ENCODE data around the gene ZMYND8. TPM values are rescaled to one million over a fixed set of nuclear protein-coding genes. Genes with fewer than 3 reads are reported as not detected.

ZMYND8 gene
- total RNA-seq, 1 donor from 2014 or later = 13.8 TPM

DNA sequence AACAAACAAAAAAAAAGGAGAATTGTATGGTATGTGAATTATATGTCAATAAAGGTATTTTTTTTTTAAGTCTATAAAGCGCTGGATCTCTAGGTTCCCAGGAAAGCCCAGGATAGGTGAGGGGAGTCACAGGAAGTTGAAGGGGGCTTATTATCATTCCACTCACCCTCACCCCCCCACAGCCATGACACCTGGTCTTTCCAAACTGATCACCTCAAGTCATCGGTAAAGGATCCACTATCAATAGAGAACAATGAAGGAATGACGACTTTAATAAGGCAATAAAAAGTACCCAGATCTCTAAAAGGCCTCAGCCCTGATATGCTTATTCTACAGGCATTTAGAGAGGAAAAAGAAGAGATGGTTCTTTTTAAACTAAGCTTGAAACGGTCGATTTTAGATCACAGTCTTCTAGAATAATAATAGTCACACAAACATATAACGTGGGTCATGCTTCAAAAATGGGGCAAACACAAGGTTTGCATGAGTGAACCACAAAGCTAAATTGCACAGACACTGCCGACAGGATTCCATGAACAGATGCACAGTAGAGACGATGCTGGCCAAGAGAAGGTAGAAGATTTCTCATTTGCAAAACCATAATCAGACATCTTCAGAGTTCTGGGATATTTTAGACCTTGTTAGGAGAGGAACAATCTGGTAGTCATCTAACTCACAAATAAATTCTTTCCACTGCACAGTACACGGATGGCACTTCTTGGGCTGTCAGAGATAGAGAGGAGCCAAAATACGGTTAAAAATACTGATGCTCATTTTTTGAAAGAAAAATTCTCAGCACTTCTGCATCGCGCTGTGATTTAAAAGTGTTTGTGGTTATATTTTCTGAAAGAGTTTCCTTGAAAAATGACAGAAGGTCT lies 21.0 kb downstream of the ZMYND8 start:
- DNase-seq (ENCODE audit: low spot score) (no peak), ATAC-seq (no peak)

DNA sequence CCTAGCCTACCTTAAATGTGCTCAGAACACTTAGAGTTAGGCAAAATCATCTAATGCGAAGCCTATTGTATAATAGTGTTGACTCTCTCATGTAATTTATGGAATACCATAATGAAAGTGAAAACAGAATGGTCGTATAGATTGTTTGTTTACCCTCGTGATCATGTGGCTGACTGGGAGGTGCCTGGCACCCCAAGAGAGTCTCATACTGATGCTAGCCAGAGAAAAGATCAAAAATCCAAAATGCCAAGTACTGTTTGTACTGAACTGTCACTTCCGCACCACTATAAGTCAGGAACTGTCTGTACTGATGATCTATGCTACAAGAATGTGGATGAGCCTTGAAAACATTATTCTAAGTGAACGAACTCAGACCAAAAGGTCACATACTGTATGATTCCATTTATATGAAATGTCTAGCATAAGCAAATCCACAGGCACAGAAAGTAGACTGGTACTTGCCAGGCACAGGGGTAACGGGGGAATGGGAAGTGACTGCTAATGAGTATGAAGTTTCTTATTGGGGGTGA lies 22.4 kb downstream of the ZMYND8 start:
- peak; percentile 64 for DNase-seq (ENCODE audit: low spot score)
- peak; percentile 72 for ATAC-seq

DNA sequence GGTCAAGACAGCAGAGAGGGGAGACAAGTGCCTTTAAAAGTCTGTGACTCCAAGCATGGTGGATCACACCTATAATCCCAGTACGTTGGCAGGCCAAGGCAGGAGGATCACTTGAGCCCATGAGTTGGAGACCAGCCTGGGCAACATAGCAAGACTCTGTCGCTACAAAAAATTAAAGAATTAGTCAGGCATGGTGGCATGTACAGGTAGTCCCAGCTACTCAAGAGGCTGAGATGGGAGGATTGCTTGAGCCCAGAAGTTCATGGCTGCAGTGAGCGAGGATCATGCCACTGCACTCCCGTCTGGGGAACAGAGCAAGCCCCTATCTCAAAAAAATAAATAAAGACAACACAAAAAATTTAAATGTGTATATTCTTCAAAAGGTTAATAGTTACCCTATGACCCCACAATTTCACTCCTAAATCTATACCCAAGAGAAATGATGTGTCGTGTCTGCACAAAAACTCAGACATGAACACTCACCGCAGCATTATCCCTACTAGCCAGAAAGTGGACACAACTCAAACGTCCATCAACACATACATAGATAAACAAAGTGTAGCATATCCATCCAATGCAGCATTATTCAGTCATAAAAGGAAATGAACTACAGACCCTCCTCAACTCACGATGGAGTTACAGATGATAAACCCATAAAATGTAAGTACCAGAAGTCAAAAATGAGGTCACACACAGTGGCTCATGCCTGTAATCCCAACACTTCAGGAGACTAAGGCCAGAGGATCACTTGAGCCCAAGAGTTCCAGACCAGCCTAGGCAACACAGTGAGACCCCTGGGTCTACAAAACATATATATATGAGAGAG lies 23.9 kb downstream of the ZMYND8 start:
- ATAC-seq = no peak

DNA sequence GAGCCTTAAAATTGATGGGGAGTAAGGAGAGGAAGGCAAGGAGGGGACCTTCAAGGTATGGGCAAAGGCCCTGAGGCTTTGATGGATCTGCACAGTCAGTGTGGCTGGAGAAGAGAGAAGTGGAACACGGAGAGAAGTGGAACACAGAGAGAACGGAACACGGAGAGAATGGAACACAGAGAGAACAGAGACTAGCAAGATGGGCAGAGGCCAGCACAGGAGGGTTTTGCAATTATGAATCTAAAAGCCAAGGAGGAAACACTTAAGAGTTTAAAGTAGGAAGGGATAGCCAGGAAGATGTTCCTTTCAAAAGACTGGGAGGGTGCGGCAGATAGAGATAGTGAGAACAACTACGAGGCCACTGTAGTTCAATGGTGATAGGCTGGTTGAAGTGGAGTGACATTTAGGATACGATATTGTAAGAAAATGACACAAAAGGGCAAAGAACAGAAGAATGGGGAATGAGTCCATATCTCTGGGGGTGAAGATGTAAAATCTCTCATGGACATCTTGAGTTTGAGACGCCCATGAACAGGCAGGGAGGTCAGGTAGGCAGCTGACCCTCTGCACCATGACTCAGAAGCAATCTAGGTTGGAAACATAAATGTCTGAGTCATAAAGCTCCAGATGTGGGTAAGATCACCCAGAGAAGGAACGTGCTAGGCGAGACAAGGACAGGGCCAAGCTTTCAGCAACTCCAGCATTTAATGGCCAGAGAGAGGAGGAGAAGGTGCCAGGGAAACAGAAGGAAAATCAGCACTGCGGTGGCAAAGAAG lies 25.4 kb downstream of the ZMYND8 start:
- DNase-seq (ENCODE audit: low spot score) (no peak), ATAC-seq (no peak)

More for the DNA sequence above, 23.9 kb downstream of the ZMYND8 start:
- DNase-seq (ENCODE audit: low spot score) = no peak

DNA sequence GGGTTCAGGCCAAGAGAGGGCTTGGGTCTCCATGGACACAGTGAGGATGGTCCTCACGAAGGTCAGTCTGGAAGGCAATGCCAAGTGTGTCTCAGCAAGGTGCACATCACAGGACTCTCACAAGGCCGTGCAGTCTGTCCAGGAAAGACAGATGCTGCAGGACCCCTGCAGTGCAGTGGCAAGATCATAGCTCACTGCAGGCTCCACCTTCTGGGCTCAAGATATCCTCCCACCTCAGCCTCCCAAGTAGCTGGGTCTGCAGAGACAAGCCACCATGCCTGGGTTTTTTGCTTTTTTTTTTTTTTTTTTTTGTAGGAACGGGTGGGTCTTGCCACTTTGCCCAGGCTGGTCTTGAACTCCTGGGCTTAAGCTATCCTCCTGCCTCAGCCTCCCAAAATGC lies 26.4 kb downstream of the ZMYND8 start:
- DNase-seq (ENCODE audit: low spot score) (no peak), ATAC-seq (no peak)

DNA sequence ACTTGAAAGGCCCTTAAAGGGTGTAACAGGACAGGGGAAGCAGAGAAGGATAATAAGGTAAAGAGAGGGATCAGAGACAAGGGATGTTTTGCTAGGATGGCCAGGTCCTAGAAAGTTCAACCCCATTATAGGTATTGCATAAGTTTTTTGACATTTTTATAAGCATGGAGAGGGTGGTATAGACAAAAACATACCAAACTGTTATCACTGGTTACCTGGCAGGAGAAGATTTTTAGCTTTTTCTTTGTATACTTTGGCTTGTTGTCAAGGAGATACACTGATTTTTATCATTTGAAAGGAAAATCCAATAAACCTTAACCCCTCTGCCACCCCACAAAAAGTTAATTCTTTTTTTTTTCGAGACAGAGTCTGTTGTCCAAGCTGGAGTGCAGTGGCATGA lies 28.4 kb downstream of the ZMYND8 start:
- peak; percentile 42 for ATAC-seq
- no peak for DNase-seq (ENCODE audit: low spot score)

DNA sequence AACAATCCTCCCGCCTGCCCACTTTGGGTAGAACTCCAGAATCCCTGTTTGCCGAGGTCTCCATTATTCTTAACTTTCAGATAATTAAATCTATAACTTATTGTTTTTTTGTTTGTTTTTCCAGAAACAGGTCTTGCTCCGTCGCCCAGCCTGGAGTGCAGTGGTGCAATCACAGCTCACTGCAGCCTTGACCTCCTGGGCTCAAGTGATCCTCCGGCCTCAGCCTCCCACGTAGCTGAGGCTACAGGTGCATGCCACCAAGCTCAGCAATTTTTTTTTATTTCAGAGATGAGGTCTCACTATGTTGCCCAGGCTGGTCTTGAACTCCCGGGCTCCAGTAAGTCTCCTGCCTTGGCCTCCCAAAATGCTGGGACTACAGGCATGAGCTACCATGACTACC lies 28.8 kb downstream of the ZMYND8 start:
- DNase-seq (ENCODE audit: low spot score) (no peak), ATAC-seq (no peak)

DNA sequence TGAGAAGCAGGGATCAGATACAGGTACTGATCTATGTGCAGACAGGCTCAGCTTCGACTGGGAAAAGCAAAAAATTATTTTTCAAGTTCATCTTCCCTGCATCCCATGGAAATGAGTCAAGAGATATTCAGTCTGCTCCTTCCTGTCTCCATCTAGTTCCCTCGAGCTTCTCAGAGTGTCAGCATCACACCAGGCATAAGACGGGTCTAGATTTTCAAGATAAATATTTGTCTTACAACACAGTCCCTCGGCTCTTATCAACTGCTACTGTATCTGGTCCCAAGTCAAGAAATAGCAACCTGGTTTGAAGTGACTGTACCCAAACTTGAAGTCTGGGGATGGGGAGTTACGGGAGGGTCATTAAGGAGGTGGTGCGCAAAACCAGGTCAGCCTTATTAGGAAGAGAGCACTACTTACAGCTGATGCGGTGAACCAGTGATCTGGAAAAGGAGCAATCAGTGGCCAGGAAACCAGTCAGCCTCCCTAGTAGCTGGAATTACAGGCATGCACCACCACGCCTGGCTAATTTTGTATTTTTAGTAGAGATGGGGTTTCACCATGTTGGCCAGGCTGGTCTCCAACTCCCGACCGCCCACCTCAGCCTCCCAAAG lies 29.7 kb downstream of the ZMYND8 start:
- no peak for DNase-seq (ENCODE audit: low spot score)

DNA sequence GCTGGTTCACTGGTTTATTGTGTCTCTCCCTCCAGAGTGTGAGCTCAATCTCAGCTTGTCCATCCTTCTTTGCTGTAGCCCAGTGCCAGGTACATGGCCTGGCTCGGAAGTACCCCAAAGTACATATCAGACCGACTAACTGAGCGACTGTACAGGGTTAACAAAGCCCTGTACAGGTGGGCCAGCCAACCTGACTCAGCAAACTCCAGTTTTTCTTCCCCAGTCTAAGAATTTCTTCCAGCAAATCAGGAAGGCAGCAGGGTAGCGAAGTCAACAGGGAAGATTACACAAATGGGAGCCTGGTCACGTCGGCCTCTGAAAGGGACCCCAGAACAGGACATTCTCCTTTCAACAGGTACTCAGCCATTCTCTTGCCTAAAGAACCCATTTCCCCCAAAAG lies 31.3 kb downstream of the ZMYND8 start:
- no peak for ATAC-seq
- no peak for DNase-seq (ENCODE audit: low spot score)

More for the DNA sequence above, 29.7 kb downstream of the ZMYND8 start:
- no peak for ATAC-seq

DNA sequence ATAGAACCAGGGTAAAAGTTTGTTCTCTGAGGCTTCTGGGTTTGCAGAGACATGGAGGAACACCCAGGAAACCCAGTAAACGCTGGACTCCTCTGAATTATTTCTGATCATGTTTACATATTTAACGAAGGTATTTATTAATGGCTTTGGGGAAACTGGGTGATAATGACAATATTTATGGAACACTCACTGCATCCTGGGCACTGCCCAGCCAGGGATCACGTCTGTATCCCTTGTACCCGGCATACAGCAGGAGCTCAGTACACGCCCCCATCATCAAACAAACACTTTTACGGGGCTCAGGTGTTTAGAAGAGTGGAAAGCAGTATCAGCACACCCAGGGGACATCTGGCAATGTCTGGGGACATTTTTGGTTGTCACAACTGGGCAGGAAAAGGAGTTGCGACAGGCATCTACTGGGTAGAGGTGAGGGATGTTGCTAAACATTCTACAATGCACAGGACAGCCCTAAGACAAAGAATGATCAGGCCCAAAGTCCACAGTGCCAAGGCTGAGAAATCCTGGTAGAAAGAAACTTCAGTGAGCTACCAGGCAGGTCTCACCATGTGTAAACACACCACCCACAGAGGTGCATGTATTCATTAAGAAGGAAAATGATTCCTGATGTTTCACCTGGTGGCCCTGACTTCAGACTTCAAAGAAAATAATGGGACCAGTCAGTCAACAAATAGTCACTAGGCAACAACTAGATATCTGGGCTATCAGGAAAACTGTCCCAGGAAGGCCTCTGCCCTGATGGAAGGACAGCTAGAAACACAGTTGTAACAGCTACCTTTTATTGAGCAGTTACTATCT lies 35.3 kb downstream of the ZMYND8 start:
- DNase-seq (ENCODE audit: low spot score) (peak; percentile 68), ATAC-seq (peak; percentile 46)

DNA sequence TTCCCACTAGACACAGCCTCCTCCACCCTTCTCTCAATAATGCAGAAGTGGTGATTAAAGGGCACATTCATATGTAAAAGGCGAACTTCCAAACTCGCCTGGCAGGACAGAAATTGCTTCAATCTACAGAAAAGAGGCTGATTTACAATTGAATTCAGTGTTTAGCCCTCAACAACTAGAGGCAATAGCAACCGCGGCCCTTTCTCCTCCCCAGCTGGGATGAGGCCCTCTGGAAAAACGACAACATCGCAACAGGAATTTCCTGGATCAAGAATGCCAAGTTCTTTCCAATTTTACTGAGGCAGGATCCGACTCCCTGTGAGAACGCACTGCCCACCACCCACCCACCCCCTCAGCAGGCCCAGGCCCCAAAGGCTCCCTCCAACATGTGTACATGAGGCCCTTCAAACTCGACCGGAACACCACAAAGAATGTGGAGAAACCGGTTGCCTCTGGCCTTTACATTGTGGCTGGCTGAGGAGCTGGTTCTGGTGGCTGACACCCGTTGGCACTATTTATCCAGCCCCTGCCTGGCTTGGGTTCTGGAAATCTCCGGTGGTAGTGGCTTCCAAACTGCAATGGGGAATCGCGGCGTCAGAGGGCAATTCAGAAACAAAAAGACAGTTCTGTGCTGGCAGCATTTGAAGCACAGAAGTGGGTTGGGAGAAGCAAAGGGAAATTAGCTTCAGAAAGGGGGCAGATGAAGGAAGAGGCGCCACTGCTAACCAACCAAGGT lies 36.8 kb downstream of the ZMYND8 start:
- DNase-seq (ENCODE audit: low spot score) = no peak
- ATAC-seq = no peak

DNA sequence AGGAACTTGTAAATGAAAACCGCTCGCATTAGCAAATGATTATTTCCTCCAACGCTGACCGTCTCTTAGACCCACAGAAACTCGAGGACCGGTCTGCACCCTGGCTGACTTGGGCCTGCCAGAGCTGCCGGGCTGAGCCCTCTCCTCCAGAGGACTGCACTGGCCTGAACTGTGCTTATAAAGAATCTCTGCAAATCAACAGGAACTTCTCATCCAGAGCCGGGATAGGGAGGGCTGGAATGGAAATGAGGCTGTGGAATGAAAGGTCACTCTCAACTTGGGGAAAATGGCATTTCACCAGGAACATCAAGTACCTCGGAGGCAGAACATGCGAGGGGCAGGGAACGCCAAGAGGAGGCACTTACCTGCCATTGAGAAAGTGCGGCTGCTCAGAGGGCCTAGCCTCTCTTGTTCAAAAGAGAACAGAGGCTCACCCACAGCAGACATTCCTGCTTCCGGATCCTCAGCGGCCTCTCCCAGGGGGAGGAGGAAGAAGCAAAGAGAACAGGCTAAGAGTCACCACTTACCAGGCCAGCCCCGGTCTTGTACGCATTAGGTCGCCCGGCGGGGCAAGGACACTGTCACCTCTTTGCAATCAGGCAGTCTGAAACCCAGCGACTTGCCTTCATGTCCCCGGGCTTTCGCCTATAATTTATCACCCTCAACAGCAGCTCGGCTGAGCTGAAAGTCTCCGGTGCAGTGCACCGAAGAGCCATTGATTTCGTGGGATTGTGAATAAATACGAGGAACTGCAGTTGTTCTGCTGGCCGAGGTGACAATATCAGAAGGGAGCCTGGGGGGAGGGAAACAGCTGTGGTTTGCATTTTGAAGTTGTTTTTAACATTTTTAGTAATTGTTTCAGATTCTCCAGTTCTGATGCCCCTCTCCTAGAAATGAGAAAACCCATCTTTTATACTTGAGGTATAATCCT lies 37.6 kb downstream of the ZMYND8 start:
- ATAC-seq (peak; percentile 70), DNase-seq (ENCODE audit: low spot score) (peak; percentile 77)

DNA sequence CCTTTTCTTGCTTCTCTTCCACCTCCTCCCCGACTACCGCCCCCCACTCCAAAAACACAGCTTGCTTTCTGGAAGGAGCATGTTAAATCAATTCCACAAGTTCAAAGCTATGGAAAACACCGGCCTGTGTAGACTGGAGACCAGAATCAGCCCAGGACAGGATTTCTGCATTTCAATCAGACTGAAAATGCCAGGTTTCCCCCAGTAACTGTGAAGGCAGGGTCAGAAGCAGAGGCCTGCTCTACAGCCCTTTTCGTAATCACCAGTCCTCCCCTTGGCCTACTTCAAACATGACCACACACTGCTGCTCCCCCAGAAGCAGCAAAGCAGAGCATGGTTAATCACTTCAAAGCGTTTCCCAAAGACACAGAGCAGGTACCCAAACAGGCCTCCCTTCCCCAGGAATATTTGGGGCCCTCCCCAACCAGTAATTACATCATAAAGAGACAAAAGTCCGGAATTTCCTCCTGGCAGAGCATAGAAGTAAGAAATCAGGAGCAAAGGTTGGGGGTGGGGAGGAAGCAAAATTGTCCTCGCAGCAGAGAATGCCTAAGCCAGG lies 38.4 kb downstream of the ZMYND8 start:
- DNase-seq (ENCODE audit: low spot score) = peak; percentile 67
- peak; percentile 54 for ATAC-seq

DNA sequence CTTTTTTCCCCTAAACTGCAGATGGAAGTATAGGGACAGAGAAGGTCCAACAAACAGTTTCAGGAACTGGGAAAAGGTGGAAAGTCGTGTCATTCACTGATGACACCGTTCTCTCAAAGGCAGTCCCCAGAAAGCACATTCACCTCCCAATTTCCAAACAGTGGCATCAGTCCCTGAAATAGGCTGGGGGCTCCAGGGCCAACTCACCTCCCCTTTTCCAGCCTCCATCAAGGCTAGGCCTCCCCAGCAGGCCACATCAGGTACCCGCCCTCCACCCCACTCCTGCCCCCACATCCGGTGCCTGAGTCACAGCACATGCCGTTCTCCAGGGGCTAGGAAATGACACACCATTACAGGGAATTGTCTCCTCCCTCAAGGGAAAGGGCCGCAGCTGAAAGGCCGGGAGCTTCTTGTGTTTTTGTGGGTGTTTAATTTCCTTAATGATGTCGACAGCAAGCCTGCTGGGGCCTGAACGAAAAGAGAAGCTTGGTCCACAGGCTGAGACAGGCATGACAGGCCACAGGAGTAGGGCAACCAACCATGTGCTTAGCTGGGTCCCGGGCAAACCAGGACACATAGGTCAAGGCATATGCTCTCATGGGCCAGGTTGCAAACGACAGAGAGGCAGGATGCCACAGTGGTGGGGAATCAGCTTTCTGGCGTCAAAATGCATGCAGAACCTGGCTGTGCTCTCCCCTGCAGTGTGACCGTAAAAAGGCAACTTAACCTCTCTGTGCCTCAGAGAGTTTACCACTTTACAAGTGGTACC lies 39.2 kb downstream of the ZMYND8 start:
- ATAC-seq (peak; percentile 11), DNase-seq (ENCODE audit: low spot score) (peak; percentile 55)

DNA sequence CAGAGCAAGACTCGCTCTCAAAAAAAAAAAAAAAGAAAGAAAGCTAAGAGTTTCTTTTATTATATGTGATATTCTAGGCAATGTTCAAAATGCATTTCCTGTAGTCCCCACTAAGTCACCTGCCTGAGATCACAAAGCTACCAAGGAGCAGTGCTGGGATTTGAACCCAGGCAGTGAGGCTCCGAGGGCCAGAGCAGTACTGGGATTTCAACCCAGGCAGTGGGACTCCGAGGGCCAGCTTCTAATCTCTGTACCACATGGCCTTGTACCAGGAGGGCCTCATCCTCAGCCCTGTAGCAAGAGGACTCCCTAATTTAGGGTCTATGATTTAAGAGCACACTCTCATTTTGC lies 39.7 kb downstream of the ZMYND8 start:
- DNase-seq (ENCODE audit: low spot score) (no peak), ATAC-seq (no peak)

DNA sequence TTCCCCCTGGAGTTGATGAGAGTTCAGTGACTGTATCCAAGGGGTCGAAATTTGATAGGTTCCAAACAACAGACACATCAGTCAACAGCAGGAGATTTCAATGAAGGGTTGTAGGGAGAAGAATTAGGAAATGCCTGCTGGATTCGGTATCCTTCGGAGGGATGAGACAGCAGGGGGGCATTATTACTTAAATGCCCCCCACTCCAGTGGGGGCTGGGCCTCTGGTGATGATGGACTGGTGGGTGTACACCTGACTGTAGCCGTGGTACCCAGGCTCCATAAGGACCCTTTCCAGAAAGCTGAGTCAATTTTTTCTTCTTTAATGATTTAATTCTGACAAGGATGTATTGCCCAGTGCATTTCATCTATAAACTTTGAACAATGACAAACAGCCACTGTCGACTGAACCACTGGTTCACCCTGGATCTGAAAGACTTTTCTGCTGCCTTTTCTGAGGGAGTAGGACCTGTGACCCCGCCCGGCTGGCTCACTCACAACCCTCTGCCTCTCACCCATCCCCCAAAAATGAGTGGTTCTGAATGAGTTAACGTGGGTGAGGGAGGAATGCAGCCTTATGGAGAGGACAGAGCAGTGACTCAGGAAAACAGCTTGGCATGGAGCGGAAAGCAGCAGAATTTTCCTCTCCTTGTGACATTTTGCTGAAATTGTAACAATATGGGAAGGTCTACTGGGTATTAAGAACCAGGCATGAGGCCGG lies 41.0 kb downstream of the ZMYND8 start:
- no peak for DNase-seq (ENCODE audit: low spot score)

More for the DNA sequence above, 41.0 kb downstream of the ZMYND8 start:
- no peak for ATAC-seq

Data from left lobe of liver (tissue), 2 donors.